ENCODE measurements around the gene OAT.

The OAT gene

DNA sequence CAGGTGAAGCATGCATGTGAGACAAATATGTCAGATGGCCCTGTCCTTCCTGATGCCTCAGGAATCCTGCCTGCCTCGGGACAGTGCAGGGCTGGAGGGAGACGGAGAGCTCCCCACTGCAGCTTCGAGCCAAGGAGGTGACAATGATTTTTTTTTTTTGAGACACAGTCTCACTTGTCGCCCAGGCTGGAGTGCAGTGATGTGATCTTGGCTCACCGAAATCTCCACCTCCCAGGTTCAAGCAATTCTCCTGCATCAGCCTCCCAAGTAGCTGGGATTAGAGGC is 68.8 kb downstream of the OAT start:
- DNase-seq, result no peak

DNA sequence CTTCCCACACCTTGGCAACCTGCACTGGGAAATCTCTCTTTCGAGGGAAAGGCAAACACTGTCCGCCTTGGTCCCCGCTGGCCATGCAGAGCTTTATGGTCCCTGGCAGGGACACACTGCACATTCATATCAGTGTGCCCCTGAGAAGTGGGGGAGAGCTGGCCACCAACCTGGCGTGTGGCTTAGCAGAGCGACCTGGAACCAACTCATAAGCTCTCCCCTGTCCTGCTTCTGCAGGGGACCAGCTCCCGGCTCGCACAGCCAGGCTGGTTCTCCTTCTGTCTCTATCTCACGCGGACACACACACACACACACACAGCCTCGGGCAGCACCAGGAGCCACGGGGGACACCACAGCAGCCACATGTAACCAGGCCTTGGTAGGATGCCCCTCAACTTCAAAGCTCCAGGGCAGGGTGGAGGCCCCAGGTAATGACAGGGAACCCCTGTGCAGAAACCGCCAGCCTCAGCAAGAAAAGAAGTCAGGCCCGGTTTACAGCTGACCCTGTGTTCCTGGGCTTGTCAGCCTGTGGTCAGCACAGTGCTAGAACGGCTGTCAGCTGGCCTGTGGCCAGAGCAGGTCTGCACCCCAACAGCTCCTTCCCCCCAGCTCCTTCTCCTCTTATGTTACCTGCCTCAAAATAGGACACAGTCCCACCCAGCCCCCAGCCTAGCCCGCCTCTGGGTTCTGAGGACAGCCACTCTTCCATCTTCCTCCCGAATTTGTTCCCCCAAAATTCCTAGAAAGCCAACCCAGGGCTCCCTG is 69.3 kb downstream of the OAT start:
- DNase-seq, result no peak

DNA sequence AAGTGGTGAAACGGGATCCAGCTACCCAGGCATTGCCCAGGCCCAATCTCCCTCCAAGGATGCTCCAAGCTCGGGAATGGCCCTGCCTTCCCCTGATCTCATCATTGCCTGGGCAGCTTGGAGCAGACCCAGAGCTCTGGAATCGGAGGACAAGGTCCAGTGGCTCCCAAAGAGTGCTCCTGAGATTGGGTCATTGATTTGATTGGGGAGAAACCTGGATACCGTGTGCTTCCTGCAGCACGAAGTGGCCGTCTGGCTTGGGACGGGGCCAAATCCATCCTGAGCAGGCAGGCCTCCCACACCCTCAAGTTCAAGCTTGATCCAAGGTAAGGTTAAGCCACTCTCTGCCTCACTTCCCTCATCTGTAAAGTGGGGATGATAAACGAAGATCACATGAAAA is 69.9 kb downstream of the OAT start:
- DNase-seq, result no peak

DNA sequence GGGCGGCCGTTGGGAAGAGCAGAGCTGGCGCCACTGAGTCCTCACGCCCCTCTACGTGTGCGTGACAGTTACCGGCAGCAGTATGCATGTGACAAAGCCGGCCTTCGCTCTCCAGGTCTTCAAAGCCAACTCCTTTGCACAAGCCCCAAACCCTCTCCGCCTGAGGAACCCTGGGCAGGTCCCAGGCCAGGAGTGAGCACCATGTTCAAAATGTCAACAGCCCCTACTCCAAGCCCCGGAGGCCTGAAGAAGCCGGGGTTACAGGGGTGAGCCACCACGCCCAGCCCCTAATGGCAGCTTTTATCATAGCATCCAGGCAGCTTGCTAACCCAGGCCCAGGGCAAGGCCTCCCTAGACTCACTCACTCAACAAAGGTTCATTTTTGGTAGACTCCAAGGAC is 70.8 kb downstream of the OAT start:
- DNase-seq, result no peak
